ENCODE results near the gene SEC14L6. TPM values are rescaled to one million over a fixed set of nuclear protein-coding genes. Genes with fewer than 3 reads are reported as not detected.
"Not testable (repeated sequence)": the region's sequence is repeated elsewhere in the genome, so short reads cannot be mapped to it uniquely, and the experiment has no call there.

The SEC14L6 gene
- polyA plus RNA-seq, 4 donors, result 4.6 to 9.5 (median 7.8) TPM

GRCh38 chr22:30568137-30568805 is 21.7 kb upstream of the SEC14L6 start:
- DNase-seq (ENCODE audit: low read depth in 4 of 4, low spot score in 3 of 4), result no peak

DNA sequence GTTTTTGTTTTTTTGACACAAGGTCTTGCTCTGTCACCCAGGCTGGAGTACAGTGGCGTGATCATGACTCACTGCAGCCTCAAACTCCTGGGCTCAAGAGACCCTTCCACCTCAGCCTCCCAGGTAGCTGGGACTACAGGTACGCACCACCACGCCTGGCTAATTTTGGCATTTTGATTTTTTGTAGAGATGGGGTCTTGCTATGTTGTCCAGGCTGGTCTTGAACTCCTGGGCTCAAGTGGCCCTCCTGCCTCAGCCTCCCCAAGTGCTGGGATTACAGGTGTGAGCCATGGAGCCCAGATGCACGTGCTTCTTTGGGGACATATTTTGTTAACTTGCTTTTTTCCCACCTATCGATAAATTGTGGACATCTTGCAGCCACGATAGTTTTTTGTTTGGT is 20.7 kb upstream of the SEC14L6 start:
- not testable (repeated sequence) for DNase-seq (ENCODE audit: low read depth in 4 of 4, low spot score in 3 of 4)

DNA sequence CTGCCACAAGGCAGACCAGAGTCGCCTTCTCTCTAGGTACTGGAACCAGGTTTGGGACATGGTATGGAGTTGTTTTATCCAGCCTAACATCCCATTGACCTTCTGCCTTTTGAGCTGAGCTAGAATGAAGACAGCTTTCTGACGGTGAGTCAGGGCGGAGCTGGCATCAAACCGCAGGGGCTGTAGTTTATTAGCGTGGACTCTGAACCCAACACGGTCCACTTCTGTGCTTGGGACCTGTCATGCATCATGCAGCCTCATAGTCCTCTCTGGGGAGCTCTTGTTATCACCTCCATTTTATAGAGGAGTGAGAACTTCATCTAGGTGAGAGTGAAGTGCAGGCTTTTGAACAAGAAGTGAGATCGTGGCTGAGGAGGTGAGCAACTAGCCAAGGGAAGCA is 19.6 kb upstream of the SEC14L6 start:
- DNase-seq (ENCODE audit: low read depth in 4 of 4, low spot score in 3 of 4), result no peak

GRCh38 chr22:30565341-30565740 is 18.8 kb upstream of the SEC14L6 start:
- no peak for DNase-seq (ENCODE audit: low read depth in 4 of 4, low spot score in 3 of 4)

- no peak for DNase-seq (ENCODE audit: low read depth in 4 of 4, low spot score in 3 of 4)
Observed at GRCh38 chr22:30564761-30565119, 18.2 kb upstream of the SEC14L6 start.

DNA sequence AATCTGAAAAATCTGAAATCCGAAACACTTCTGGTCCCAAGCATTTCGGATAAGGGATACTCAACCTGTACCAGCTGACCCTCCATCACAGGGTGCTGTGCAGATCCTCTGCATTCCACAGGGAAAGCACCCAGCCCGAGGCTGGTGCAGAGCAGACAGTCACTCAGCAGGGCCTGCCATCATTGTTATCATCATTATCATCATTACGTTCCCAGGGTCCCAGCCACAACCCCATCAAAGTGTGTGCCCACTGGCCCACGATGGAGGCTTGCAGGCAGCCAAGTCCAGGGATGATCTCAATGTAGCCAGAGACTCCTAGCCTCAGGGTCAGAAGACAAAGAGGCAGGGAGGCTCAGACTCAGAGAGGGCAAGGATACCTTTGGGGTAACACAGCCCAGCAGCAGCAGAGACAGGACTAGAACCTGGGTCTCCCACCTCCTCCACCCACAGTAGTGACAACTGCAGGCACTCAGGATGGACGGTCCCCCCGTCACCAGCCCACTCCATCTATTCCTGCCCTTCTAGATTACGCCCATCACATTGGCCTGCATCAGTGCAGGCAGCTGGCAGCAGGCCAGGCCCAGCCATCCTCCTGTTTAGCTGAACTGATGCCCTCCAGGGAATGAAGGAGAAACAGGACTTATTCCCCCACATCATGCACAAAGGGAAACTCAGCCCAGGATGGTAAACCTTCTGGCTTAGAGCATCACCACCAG is 17.7 kb upstream of the SEC14L6 start:
- no peak for DNase-seq (ENCODE audit: low read depth in 4 of 4, low spot score in 3 of 4)

DNA sequence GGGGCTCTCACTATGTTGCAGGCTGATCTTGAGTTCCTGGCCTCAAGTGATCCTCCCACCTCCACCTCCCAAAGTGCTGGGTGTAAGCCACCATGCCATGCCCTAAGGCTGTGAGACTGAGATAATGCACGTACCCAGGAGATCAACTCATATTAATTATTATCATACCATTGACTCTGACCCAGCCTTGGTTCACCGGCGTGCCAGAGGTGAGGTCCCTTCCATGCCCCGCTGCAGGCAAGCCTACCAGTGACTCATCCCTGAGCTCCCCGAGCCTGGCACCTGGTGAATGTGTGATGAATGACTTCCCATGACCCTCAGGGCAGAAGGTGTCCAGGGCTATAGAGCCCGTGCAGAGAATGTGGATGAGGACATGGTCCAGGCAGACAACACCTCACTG is 15.8 kb upstream of the SEC14L6 start:
- no peak for DNase-seq (ENCODE audit: low read depth in 4 of 4, low spot score in 3 of 4)

GRCh38 chr22:30561402-30562189 is 15.1 kb upstream of the SEC14L6 start:
- DNase-seq (ENCODE audit: low read depth in 4 of 4, low spot score in 3 of 4), result no peak

GRCh38 chr22:30560643-30561202 is 14.2 kb upstream of the SEC14L6 start:
- not testable (repeated sequence) for DNase-seq (ENCODE audit: low read depth in 4 of 4, low spot score in 3 of 4)

- DNase-seq (ENCODE audit: low read depth in 4 of 4, low spot score in 3 of 4), result peak in 1 of 4 donors; percentile 27
Observed at GRCh38 chr22:30559889-30560288, 13.3 kb upstream of the SEC14L6 start.

- no peak for DNase-seq (ENCODE audit: low read depth in 4 of 4, low spot score in 3 of 4)
Observed at GRCh38 chr22:30557243-30557642, 10.7 kb upstream of the SEC14L6 start.

DNA sequence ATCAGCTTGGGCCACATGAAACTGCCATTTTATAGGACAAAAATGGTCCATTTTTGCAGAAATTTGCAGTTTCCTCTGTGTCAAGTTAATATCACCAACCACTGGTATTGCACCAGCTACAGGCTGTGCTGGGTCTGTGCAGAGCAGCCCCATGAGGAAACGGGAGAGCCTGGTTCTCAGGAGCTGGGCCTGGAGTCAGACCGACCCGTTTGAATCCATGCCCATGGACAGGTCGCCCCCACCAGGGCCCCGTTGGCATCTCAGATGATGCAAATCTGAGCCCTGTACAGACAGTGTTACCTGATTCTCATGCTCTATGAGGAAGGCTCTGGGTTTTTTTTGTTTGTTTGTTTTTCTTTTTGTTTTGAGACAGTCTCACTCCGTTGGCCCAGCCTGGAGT is 9.8 kb upstream of the SEC14L6 start:
- no peak for DNase-seq (ENCODE audit: low read depth in 4 of 4, low spot score in 3 of 4)

GRCh38 chr22:30555282-30556210 is 9.0 kb upstream of the SEC14L6 start:
- DNase-seq (ENCODE audit: low read depth in 4 of 4, low spot score in 3 of 4), result no peak

GRCh38 chr22:30553971-30554370 is 7.4 kb upstream of the SEC14L6 start:
- DNase-seq (ENCODE audit: low read depth in 4 of 4, low spot score in 3 of 4), result no peak

- DNase-seq (ENCODE audit: low read depth in 4 of 4, low spot score in 3 of 4), result no peak
Observed at GRCh38 chr22:30552719-30553118, 6.2 kb upstream of the SEC14L6 start.

- not testable (repeated sequence) for DNase-seq (ENCODE audit: low read depth in 4 of 4, low spot score in 3 of 4)
Observed at GRCh38 chr22:30551813-30552212, 5.3 kb upstream of the SEC14L6 start.

DNA sequence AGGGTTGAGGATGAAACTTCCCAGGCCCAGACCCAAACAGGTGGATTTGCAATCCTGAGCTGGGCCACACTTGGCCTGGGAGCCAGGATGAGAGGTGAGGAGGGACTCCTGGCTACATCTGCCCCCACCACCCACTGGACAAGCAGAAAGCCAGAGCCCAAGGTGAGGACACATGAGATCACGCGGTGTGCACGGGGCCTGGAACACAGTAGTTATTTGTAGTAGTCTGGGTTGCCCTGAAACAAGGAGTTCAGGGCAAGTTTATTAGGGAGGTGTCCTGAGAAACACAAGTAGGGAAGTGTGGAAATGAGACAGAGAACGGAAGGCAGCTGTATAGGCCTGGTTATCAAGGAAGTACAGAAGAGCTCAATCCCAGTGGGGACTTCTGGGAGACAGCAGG is 647 bp upstream of the SEC14L6 start:
- DNase-seq (ENCODE audit: low read depth in 4 of 4, low spot score in 3 of 4), result no peak

DNA sequence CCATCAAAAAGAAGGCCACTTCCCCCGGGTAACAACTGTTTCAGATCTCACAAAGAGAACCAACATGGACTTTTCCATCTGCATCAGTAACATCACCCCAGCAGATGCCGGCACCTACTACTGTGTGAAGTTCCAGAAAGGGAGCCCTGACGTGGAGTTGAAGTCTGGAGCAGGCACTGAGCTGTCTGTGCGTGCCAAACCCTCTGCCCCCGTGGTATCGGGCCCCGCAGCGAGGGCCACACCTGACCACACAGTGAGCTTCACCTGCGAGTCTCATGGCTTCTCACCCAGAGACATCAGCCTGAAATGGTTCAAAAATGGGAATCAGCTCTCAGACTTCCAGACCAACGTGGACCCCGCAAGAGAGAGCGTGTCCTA is 3.7 kb downstream of the SEC14L6 start:
- DNase-seq (ENCODE audit: low read depth in 4 of 4, low spot score in 3 of 4), result no peak

DNA sequence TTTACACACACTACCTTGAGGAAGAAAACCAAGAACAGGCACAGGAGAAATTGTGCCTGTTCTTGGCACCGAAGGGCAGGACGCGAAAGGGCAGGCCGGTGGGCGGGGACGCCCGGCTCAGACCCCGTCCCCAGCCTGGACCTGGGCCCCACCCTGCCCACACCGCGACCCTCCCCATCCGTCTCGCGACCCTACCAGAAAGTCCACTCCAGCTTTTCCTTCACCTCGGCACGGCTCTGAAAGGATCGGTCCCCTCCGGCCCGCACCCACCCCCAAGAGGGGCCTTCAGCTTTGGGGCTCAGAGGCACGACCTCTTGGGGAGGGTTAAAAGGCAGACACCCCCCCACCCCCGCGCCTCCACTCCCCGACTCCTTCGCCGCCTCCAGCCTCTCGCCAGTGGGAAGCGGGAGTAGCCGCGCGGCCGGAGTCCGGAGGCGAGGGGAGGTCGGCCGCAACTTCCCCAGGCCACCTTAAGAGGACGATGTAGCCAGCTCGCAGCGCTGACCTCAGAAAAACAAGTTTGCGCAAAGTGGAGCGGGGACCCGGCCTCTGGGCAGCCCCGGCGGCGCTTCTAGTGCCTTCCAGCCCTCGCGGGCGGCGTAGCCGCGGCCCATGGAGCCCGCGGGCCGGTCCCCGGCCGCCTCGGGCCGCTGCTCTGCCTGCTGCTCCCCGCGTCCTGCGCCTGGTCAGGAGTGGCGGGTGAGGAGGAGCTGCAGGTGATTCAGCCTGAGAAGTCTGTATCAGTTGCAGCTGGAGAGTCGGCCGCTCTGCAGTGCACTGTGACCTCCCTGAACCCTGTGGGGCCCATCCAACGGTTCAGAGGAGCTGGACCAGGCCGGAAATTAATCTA is 4.4 kb downstream of the SEC14L6 start:
- DNase-seq (ENCODE audit: low read depth in 4 of 4, low spot score in 3 of 4), result peak in 1 of 4 donors; percentile 36
